Gastroesophageal sphincter (tissue), 3 donors: Measurements from ENCODE around the gene GMPR2.
"Not testable (repeated sequence)": the region's sequence is repeated elsewhere in the genome, so short reads cannot be mapped to it uniquely, and the experiment has no call there.

Experiments used
- CTCF ChIP-seq, 4 experiments: fragments of 200-600 bp in 2 of 4; fragments of 450-650 bp in 2 of 4; sonication (generic) in 1 of 4; IDR thresholded peaks; one replicate each; pipeline ENCODE4 v1.5.1; 2017 to 2019; ENCODE audit warnings: antibody characterized with exemption in 4 of 4, mild to moderate bottlenecking in 2 of 4, moderate library complexity in 2 of 4
- EP300 ChIP-seq: sonication (generic); formaldehyde crosslinking; IDR thresholded peaks from one replicate; pipeline ENCODE4 v1.6.1; 2017; ENCODE audit warnings: antibody characterized with exemption, mild to moderate bottlenecking

- not testable (repeated sequence) for TF ChIP-seq CTCF (IDR thresholded peaks at IDR 0.05); EP300
Observed at GRCh38 chr14:24202538-24202937, 30.2 kb upstream of the GMPR2 start.
